SK-N-SH treated with all-trans-retinoic acid at 6 μM for 48 hours (cell line): ENCODE measurements around the gene SPRING1.

Experiments
- ATAC-seq: fragments of 200-7000 bp; cut with Tn5 transposase; 3 replicates; pipeline ENCODE4 v1.9.1; 2020; ENCODE audit warnings: mild to moderate bottlenecking, moderate library complexity
- ARNTL ChIP-seq: fragments of 450-650 bp; formaldehyde crosslinking; IDR thresholded peaks from 2 replicates; pipeline ENCODE4 v1.5.0; 2020; ENCODE audit warnings: low read depth, mild to moderate bottlenecking, moderate library complexity, borderline replicate concordance
- BACH2 ChIP-seq: fragments of 250-450 bp; sonication (Bioruptor Pico); IDR thresholded peaks from 2 replicates; pipeline ENCODE4 v1.9.0; 2021; ENCODE audit warnings: mild to moderate bottlenecking, borderline replicate concordance
- CREB5 ChIP-seq: fragments of 250-450 bp; sonication (Bioruptor Pico); IDR thresholded peaks from 2 replicates; pipeline ENCODE4 v1.5.1; 2020; ENCODE audit warnings: low read depth, mild to moderate bottlenecking, moderate library complexity
- CSRNP3 ChIP-seq: fragments of 250-450 bp; sonication (Bioruptor Pico); IDR thresholded peaks from 2 replicates; pipeline ENCODE4 v1.5.1; 2021; ENCODE audit warnings: mild to moderate bottlenecking, moderate library complexity
- ESRRG ChIP-seq: fragments of 250-450 bp; sonication (Bioruptor Pico); IDR thresholded peaks from 2 replicates; pipeline ENCODE4 v1.6.1; 2021; ENCODE audit warnings: mild to moderate bottlenecking
- GLIS3 ChIP-seq: fragments of 250-450 bp; sonication (Bioruptor Pico); IDR thresholded peaks from 2 replicates; pipeline ENCODE4 v1.5.0; 2020; ENCODE audit warnings: mild to moderate bottlenecking, moderate library complexity
- OSR1 ChIP-seq: fragments of 250-450 bp; sonication (Bioruptor Pico); IDR thresholded peaks from 2 replicates; pipeline ENCODE4 v1.8.0; 2022; ENCODE audit warnings: moderate library complexity, mild to moderate bottlenecking, inconsistent platforms
- PATZ1 ChIP-seq: fragments of 250-450 bp; sonication (Bioruptor Pico); IDR thresholded peaks from 2 replicates; pipeline ENCODE4 v1.8.0; 2020; ENCODE audit warnings: mild to moderate bottlenecking, moderate library complexity, borderline replicate concordance
- POU6F1 ChIP-seq: fragments of 250-450 bp; sonication (Bioruptor Pico); IDR thresholded peaks from 2 replicates; pipeline ENCODE4 v1.8.0; 2021; ENCODE audit warnings: low read depth, mild to moderate bottlenecking, moderate library complexity, borderline replicate concordance
- PPARA ChIP-seq: fragments of 250-450 bp; sonication (Bioruptor Pico); IDR thresholded peaks from 2 replicates; pipeline ENCODE4 v1.5.0; 2020; ENCODE audit warnings: mild to moderate bottlenecking, borderline replicate concordance
- RARB ChIP-seq: fragments of 250-450 bp; sonication (Bioruptor Pico); IDR thresholded peaks from 2 replicates; pipeline ENCODE4 v1.8.0; 2021; ENCODE audit warnings: mild to moderate bottlenecking, moderate library complexity
- TCF4 ChIP-seq: fragments of 250-450 bp; sonication (Bioruptor Pico); IDR thresholded peaks from 2 replicates; pipeline ENCODE4 v1.8.0; 2021; ENCODE audit warnings: mild to moderate bottlenecking, moderate library complexity, borderline replicate concordance
- TOX ChIP-seq: fragments of 250-450 bp; sonication (Bioruptor Pico); IDR thresholded peaks from 2 replicates; pipeline ENCODE4 v1.8.0; 2021; ENCODE audit warnings: mild to moderate bottlenecking, moderate library complexity, borderline replicate concordance
- TSHZ2 ChIP-seq: fragments of 250-450 bp; sonication (Bioruptor Pico); IDR thresholded peaks from 2 replicates; pipeline ENCODE4 v1.5.0; 2020; ENCODE audit warnings: mild to moderate bottlenecking, moderate library complexity
- ZC3H10 ChIP-seq: fragments of 250-450 bp; sonication (Bioruptor Pico); IDR thresholded peaks from 2 replicates; pipeline ENCODE4 v1.5.1; 2021; ENCODE audit warnings: mild to moderate bottlenecking, moderate library complexity
- ZFP30 ChIP-seq: fragments of 450-650 bp; formaldehyde crosslinking; IDR thresholded peaks from 2 replicates; pipeline ENCODE4 v1.5.0; 2022; ENCODE audit warnings: mild to moderate bottlenecking, moderate library complexity
- ZNF565 ChIP-seq: fragments of 450-650 bp; formaldehyde crosslinking; conservative IDR thresholded peaks from 2 replicates; pipeline ENCODE4 v1.5.0; 2020; ENCODE audit warnings: low read depth, mild to moderate bottlenecking, moderate library complexity
- ZNF70 ChIP-seq: fragments of 450-650 bp; formaldehyde crosslinking; IDR thresholded peaks from 2 replicates; pipeline ENCODE4 v1.5.0; 2020; ENCODE audit warnings: mild to moderate bottlenecking, moderate library complexity
- ZNF8 ChIP-seq: fragments of 450-650 bp; formaldehyde crosslinking; IDR thresholded peaks from 2 replicates; pipeline ENCODE4 v1.5.0; 2020; ENCODE audit warnings: mild to moderate bottlenecking, moderate library complexity

Gene SPRING1

GRCh38 chr12:116714175-116714574 is 23.7 kb downstream of the SPRING1 start:
- ATAC-seq = no peak
- TF ChIP-seq ZC3H10 (CRISPR knock-in tag) (no peak), TSHZ2 (no peak), ZFP30 (no peak), TCF4 (no peak), ZNF70 (no peak), ARNTL (CRISPR knock-in tag) (no peak), ZNF565 (CRISPR knock-in tag) (no peak), CSRNP3 (CRISPR knock-in tag) (no peak), PATZ1 (CRISPR knock-in tag) (no peak), GLIS3 (no peak), BACH2 (no peak)

GRCh38 chr12:116713527-116713926 is 24.3 kb downstream of the SPRING1 start:
- TF ChIP-seq TOX (no peak), ZFP30 (no peak), CREB5 (CRISPR knock-in tag) (no peak), TSHZ2 (no peak), ZNF8 (CRISPR knock-in tag) (no peak), OSR1 (CRISPR knock-in tag) (no peak), GLIS3 (no peak), POU6F1 (CRISPR knock-in tag) (no peak)
- TF ChIP-seq, all 23 proteins: peak for 0
- no peak for ATAC-seq

- TF ChIP-seq ESRRG = no peak
- no peak for TF ChIP-seq ZNF8 (CRISPR knock-in tag)
- no peak for TF ChIP-seq PPARA
- no peak for TF ChIP-seq ZNF70
- TF ChIP-seq GLIS3 = no peak
- TF ChIP-seq CSRNP3 (CRISPR knock-in tag) = no peak
- TF ChIP-seq RARB = no peak
- no peak for ATAC-seq
Measured at GRCh38 chr12:116712458-116713303, 25.2 kb downstream of the SPRING1 start.
